Mesenchymal stem cell (in vitro differentiated cells and primary cell): ENCODE data around the gene DNAJC10.

Experiments used
- DNase-seq: peaks from one replicate; pipeline ENCODE4 v3.0.0-alpha.2; 2013
- H2AFZ ChIP-seq: one replicate; pipeline ENCODE4 v1.6.1; 2013; ENCODE audit warnings: low read depth, mild to moderate bottlenecking, control low read depth, inconsistent platforms, low read length, moderate library complexity
- H2AK5ac ChIP-seq: 2 replicates; pipeline ENCODE4 v1.6.1; 2013; ENCODE audit warnings: low read length, moderate library complexity, mild to moderate bottlenecking, inconsistent platforms; ENCODE audit not compliant: severe bottlenecking
- H2BK120ac ChIP-seq: one replicate; pipeline ENCODE4 v1.6.1; 2013; ENCODE audit warnings: low read depth, mild to moderate bottlenecking, inconsistent platforms, low read length, moderate library complexity
- H2BK12ac ChIP-seq, 2 experiments: one replicate each; pipeline ENCODE4 v1.6.1; 2013; ENCODE audit warnings: inconsistent platforms in 2 of 2, low read length in 2 of 2, mild to moderate bottlenecking in 2 of 2, moderate library complexity in 2 of 2, control low read depth in 1 of 2
- H2BK15ac ChIP-seq: one replicate; pipeline ENCODE4 v1.6.1; 2013; ENCODE audit warnings: mild to moderate bottlenecking, low read depth, inconsistent platforms; ENCODE audit not compliant: poor library complexity, severe bottlenecking
- H2BK5ac ChIP-seq: 2 replicates; pipeline ENCODE4 v1.6.1; 2013; ENCODE audit warnings: low read depth, mild to moderate bottlenecking, low read length, control low read depth, inconsistent platforms; ENCODE audit not compliant: poor library complexity, severe bottlenecking
- H3K14ac ChIP-seq, 2 experiments: one replicate each; pipeline ENCODE4 v1.6.1; 2013; ENCODE audit warnings: inconsistent platforms in 2 of 2, low read length in 2 of 2, control low read depth in 1 of 2, mild to moderate bottlenecking in 1 of 2, moderate library complexity in 1 of 2
- H3K18ac ChIP-seq, 2 experiments: one replicate each; pipeline ENCODE4 v1.6.1; 2013; ENCODE audit warnings: inconsistent platforms in 2 of 2, low read length in 2 of 2, control low read depth in 1 of 2, low read depth in 1 of 2, mild to moderate bottlenecking in 1 of 2
- H3K23ac ChIP-seq, 2 experiments: one replicate each; pipeline ENCODE4 v1.6.1; 2013; ENCODE audit warnings: inconsistent platforms in 2 of 2, low read length in 2 of 2, mild to moderate bottlenecking in 2 of 2, moderate library complexity in 2 of 2, control low read depth in 1 of 2
- H3K27ac ChIP-seq: 2 replicates; pipeline ENCODE4 v1.5.1; 2013; ENCODE audit warnings: mild to moderate bottlenecking, moderate library complexity, low read length, control low read depth, inconsistent platforms; ENCODE audit not compliant: poor library complexity, severe bottlenecking
- H3K27me3 ChIP-seq, 2 experiments: 2 replicates each; pipeline versions ENCODE4 v1.6.1 to v1.7.0; 2013; ENCODE audit warnings: low read length in 2 of 2, mild to moderate bottlenecking in 2 of 2, moderate library complexity in 2 of 2, control low read depth in 1 of 2, inconsistent platforms in 1 of 2; ENCODE audit not compliant: control insufficient read depth in 1 of 2, insufficient read depth in 1 of 2
- H3K36me3 ChIP-seq, 2 experiments: 2 replicates each; pipeline versions ENCODE4 v1.6.1 to v1.7.0; 2013; ENCODE audit warnings: low read length in 2 of 2, control low read depth in 1 of 2, inconsistent platforms in 1 of 2, low read depth in 1 of 2, mild to moderate bottlenecking in 1 of 2; ENCODE audit not compliant: insufficient read depth in 2 of 2, control insufficient read depth in 1 of 2
- H3K4ac ChIP-seq, 2 experiments: one replicate each; pipeline ENCODE4 v1.6.1; 2013; ENCODE audit warnings: inconsistent platforms in 2 of 2, low read length in 2 of 2, mild to moderate bottlenecking in 2 of 2, moderate library complexity in 2 of 2, control low read depth in 1 of 2, low read depth in 1 of 2
- H3K4me1 ChIP-seq: 2 replicates; pipeline ENCODE4 v1.6.1; 2013; ENCODE audit warnings: low read depth, low read length, control low read depth; ENCODE audit not compliant: control insufficient read depth, insufficient read depth
- H3K4me2 ChIP-seq: 2 replicates; pipeline ENCODE4 v1.6.1; 2013; ENCODE audit warnings: low read length, mild to moderate bottlenecking, inconsistent platforms; ENCODE audit not compliant: poor library complexity, severe bottlenecking
- H3K4me3 ChIP-seq, 2 experiments: 2 replicates each; pipeline versions ENCODE4 v1.5.1 to v1.7.0; 2013; ENCODE audit warnings: low read length in 2 of 2, mild to moderate bottlenecking in 2 of 2, control low read depth in 1 of 2, low read depth in 1 of 2; ENCODE audit not compliant: insufficient read depth in 1 of 2
- H3K79me1 ChIP-seq: replicated peaks from 2 replicates; pipeline ENCODE4 v1.6.1; 2013; ENCODE audit warnings: mild to moderate bottlenecking, control low read depth, low read length, inconsistent platforms; ENCODE audit not compliant: poor library complexity, severe bottlenecking
- H3K9ac ChIP-seq: 2 replicates; pipeline ENCODE4 v1.7.0; 2013; ENCODE audit warnings: mild to moderate bottlenecking, low read length, moderate library complexity
- H3K9me3 ChIP-seq: 2 replicates; pipeline ENCODE4 v1.7.0; 2013; ENCODE audit warnings: mild to moderate bottlenecking, low read length; ENCODE audit not compliant: control insufficient read depth
- H4K8ac ChIP-seq: one replicate; pipeline ENCODE4 v1.6.1; 2013; ENCODE audit warnings: inconsistent platforms, mild to moderate bottlenecking, low read length, moderate library complexity
- H4K91ac ChIP-seq: one replicate; pipeline ENCODE4 v1.6.1; 2013; ENCODE audit warnings: mild to moderate bottlenecking, low read length, inconsistent platforms
- WGBS: methylation state at CpG from one replicate; pipeline ENCODE4 v1.1.7; 2013; ENCODE audit warnings: mixed read lengths; 5-methylcytosine and 5-hydroxymethylcytosine counted together

The DNAJC10 gene

DNA sequence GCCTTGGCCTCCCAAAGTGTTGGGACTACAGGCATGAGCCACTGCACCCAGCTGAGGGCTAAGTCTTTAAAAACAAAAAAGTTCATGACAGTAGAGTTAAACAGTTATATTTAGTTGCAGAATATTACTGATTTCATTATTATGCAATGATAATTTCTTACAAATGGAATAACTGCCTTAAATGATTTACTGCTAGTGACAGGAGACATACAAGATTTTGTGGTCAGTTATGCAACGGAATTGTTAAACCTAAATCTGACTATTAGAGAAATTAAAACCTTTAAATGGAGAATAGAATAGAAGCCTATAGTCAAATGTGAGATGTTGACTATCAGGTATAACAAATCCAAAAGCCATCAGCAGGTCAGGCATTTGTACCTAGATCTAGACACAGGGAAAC lies 10.3 kb upstream of the DNAJC10 start:
- Histone ChIP-seq H3K4ac (no peak overlapping the region), H2AK5ac (no peak overlapping the region), H3K36me3 (no peaks in the 10 kb centered on the region), H2BK15ac (no peak overlapping the region), H2BK12ac (no peak overlapping the region), H3K4me2 (no peak overlapping the region), H2BK120ac (no peak overlapping the region), H2BK5ac (no peak overlapping the region), H3K27me3 (no peaks in the 10 kb centered on the region), H3K23ac (no peak overlapping the region), H3K9ac (no peak overlapping the region), H3K79me1 (no peaks in the 10 kb centered on the region), H4K91ac (no peak overlapping the region), H2AFZ (no peak overlapping the region), H3K4me1 (peaks cover 2% of the 10 kb centered on the region), H3K14ac (no peak overlapping the region), H3K9me3 (no peaks in the 10 kb centered on the region), H3K18ac (no peak overlapping the region), H3K4me3 (no peak overlapping the region), H3K27ac (no peak overlapping the region), H4K8ac (no peak overlapping the region)
- no peak for DNase-seq
- WGBS = no CpG with 5 or more reads among the region's 1 CpG

DNA sequence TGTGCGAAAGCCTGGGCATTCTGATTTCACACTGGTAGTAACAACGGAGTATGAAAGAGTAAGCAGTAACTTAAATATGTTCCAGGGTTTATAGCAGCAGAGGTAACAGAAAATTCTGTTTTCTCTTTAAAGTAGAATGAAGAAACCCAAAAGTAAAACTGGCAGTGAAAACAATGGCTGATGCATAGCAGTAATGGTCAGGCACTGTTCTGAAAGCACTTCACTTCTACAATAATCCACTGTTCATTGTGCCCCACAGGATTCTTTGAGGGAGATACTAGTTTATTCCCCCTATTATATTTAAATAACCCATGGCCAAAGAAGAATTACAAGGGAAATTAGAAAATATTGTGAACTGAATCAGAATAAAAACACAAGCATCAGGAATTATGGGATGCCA lies 9.3 kb upstream of the DNAJC10 start:
- H3K18ac ChIP-seq = no peak overlapping the region
- no peaks in the 10 kb centered on the region for H3K36me3 ChIP-seq
- no peak overlapping the region for H3K23ac ChIP-seq
- no peak overlapping the region for H3K4ac ChIP-seq
- H2BK5ac ChIP-seq = no peak overlapping the region
- H2AK5ac ChIP-seq = no peak overlapping the region
- no peak overlapping the region for H3K27ac ChIP-seq
- peaks cover 2% of the 10 kb centered on the region for H3K4me1 ChIP-seq
- no peak overlapping the region for H4K8ac ChIP-seq
- H4K91ac ChIP-seq = no peak overlapping the region
- H2BK12ac ChIP-seq = no peak overlapping the region
- H2AFZ ChIP-seq = no peak overlapping the region
- H3K27me3 ChIP-seq = no peaks in the 10 kb centered on the region
- WGBS = 95% methylated on average over 2 of the region's 2 CpGs
- H3K79me1 ChIP-seq = no peaks in the 10 kb centered on the region
- H2BK15ac ChIP-seq = no peak overlapping the region
- no peak overlapping the region for H3K4me3 ChIP-seq
- no peak overlapping the region for H3K4me2 ChIP-seq
- H3K9ac ChIP-seq = no peak overlapping the region
- H2BK120ac ChIP-seq = no peak overlapping the region
- DNase-seq = no peak
- no peaks in the 10 kb centered on the region for H3K9me3 ChIP-seq
- H3K14ac ChIP-seq = no peak overlapping the region

DNA sequence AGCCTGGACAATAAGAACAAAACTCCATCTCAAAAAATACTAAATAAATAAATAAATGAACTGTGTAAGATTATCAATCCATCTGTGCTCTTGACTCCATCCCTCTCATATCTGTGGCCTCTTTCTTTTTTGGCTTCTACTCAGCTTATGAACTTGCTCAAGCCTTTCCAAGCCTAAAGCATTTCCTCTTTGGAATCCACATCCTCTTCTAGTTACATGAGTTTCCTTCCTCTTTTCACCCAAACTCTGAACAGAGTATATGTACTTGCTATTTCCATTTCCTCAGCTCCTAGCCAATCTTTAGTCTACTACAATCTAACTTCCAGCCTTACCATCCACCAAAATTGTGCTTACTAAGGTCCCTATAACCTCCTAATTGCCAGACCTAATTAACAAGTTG lies 2.5 kb upstream of the DNAJC10 start:
- no peak for DNase-seq
- Histone ChIP-seq H4K91ac (no peak overlapping the region), H3K27me3 (no peaks in the 10 kb centered on the region), H3K79me1 (no peaks in the 10 kb centered on the region), H3K14ac (no peak overlapping the region), H4K8ac (no peak overlapping the region), H3K36me3 (no peaks in the 10 kb centered on the region), H2BK15ac (no peak overlapping the region), H3K27ac (no peak overlapping the region), H2AK5ac (no peak overlapping the region), H2BK120ac (no peak overlapping the region), H2AFZ (no peak overlapping the region), H3K23ac (no peak overlapping the region), H3K4me1 (peaks cover 1% of the 10 kb centered on the region), H3K4me3 (no peak overlapping the region), H2BK12ac (no peak overlapping the region), H3K9me3 (no peaks in the 10 kb centered on the region), H3K9ac (no peak overlapping the region), H2BK5ac (no peak overlapping the region), H3K4ac (no peak overlapping the region), H3K4me2 (no peak overlapping the region), H3K18ac (no peak overlapping the region)

DNA sequence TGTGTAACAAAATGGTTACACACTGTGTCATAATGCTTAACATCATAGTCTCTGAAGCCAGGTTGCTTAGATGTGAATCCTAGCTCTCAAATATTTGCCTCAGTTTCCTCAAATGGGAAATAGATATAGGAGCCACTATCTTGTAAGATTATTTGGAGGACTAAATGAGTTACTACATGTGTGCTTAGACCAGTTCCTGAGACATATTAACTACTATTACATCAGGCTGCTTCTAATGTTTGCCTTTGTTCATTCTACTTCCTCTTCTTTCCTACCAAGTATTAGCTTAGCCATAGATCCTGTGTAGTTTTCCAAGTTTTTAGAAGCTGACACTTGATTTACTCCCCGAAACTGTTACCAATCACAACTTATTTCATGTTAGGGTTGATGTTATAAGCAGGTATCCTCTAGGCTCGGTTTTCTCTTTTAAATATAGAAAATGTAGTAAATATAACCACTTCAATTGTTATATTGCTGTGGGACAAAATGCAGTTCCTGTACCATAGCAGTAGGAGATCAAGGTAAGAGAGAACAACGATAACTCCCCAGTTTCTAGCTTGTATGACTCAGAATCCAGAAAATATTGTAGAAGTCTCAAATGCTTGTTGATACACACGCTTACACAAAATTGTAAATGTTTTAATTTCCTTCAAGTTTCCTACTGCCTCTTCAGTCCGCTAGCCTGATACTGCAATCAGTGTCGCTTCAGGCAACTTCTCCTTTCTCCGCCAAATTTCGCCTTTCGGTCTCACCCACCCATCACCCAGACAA lies 751 bp upstream of the DNAJC10 start:
- H2AK5ac ChIP-seq = no peak overlapping the region
- WGBS = under 1% methylated on average over 7 of the region's 9 CpGs
- DNase-seq = peak; percentile 46
- H2BK5ac ChIP-seq = peak overlapping the region; percentile 33
- H3K79me1 ChIP-seq = peaks cover 2% of the 10 kb centered on the region
- peak overlapping the region in 1 of 2 experiments; percentile 91 for H3K18ac ChIP-seq
- H2BK15ac ChIP-seq = no peak overlapping the region
- H3K4me1 ChIP-seq = peaks cover 1% of the 10 kb centered on the region
- H3K4ac ChIP-seq = peak overlapping the region in 1 of 2 experiments; percentile 17
- peak overlapping the region; percentile 95 for H3K9ac ChIP-seq
- H3K14ac ChIP-seq = no peak overlapping the region
- H3K27me3 ChIP-seq = no peaks in the 10 kb centered on the region
- no peak overlapping the region for H3K23ac ChIP-seq
- H3K27ac ChIP-seq = peak overlapping the region; percentile 93
- no peak overlapping the region for H2BK12ac ChIP-seq
- no peak overlapping the region for H2AFZ ChIP-seq
- H3K4me2 ChIP-seq = peak overlapping the region; percentile 83
- H2BK120ac ChIP-seq = no peak overlapping the region
- H3K36me3 ChIP-seq = peaks cover 0 to 7% of the 10 kb centered on the region in 2 experiments
- peak overlapping the region; percentile 75 for H4K8ac ChIP-seq
- H3K9me3 ChIP-seq = no peaks in the 10 kb centered on the region
- H3K4me3 ChIP-seq = peak overlapping the region; percentile 93 to 100
- peak overlapping the region; percentile 39 for H4K91ac ChIP-seq
